IMR-90 (cell line): ENCODE results near the gene SMYD5.

ENCODE experiments used
- POLR2A ChIP-seq: IDR thresholded peaks from 2 replicates; pipeline ENCODE4 v1.6.1; 2012; ENCODE audit warnings: mild to moderate bottlenecking, low read depth, low read length
- USF2 ChIP-seq: fragments of 150-350 bp; IDR thresholded peaks from 2 replicates; pipeline ENCODE4 v1.6.1; 2017; ENCODE audit warnings: mild to moderate bottlenecking, antibody characterized with exemption, low read length, low read depth
- TF ChIP-seq, protein P1 (sequence below): conservative IDR thresholded peaks from 2 replicates; pipeline ENCODE4 v1.5.1; 2012; ENCODE audit warnings: mild to moderate bottlenecking, low read depth, low read length, improper control_type of control experiment

- TF ChIP-seq USF2 (no peak), POLR2A (no peak)
- TF ChIP-seq, protein P1, sequence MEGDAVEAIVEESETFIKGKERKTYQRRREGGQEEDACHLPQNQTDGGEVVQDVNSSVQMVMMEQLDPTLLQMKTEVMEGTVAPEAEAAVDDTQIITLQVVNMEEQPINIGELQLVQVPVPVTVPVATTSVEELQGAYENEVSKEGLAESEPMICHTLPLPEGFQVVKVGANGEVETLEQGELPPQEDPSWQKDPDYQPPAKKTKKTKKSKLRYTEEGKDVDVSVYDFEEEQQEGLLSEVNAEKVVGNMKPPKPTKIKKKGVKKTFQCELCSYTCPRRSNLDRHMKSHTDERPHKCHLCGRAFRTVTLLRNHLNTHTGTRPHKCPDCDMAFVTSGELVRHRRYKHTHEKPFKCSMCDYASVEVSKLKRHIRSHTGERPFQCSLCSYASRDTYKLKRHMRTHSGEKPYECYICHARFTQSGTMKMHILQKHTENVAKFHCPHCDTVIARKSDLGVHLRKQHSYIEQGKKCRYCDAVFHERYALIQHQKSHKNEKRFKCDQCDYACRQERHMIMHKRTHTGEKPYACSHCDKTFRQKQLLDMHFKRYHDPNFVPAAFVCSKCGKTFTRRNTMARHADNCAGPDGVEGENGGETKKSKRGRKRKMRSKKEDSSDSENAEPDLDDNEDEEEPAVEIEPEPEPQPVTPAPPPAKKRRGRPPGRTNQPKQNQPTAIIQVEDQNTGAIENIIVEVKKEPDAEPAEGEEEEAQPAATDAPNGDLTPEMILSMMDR, result no peak
These were observed 26.5 kb upstream of the SMYD5 start for GRCh38 chr2:73187549-73187948.
